ENCODE data around the gene OCSTAMP.

Gene OCSTAMP

DNA sequence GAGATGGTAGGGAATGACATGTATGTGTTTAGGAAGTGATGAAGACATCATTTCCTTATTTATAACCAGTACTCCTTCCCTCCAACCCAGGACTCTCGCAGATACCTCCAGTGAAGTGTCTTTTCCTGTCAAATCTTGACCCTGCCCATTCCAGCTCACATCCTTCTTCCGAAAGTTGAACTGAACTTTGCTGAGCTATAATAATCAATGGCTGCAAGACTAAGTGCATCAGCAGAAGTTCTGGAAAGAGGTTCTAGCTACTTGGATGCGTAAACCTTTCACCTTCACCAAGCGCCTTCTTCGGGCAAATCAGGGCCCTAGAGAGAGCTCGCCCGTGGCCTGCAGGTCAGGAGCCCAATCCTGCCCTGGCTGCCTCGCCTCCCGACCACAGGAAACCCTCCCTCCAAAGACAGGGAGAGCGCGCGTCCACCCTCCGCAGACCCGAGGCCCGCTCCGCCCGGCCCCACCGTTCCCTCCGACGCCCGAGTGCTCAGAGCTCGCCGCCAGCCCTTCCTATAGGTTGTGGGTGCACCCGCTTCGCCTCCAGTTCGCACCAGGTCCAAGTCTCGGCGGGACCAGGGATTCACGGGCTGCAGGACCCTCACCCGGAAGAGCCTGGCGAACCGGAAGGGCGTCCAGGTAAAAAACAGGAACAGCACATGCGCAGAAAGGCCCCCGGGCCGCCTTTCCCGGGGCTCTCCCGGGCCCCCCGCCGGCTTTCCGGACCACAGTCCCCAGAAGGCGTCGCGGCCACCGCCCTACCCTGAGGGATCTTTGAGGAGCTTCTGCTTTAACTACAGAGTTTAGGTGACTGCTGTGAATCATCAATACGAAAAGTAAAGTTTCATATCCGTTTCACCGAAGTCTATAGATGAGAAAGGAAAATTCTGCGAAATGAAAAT is 37.3 kb downstream of the OCSTAMP start, which contains the start of gene ZNF334:
TSS of gene ZNF334 (minus strand) at position 617 of the 902 bp plus-strand sequence. CDS start 1,457 bp downstream, outside the sequence.
- DNase-seq (ENCODE audit: extremely low read depth, low read depth), result no peak
- TF ChIP-seq, protein P1, sequence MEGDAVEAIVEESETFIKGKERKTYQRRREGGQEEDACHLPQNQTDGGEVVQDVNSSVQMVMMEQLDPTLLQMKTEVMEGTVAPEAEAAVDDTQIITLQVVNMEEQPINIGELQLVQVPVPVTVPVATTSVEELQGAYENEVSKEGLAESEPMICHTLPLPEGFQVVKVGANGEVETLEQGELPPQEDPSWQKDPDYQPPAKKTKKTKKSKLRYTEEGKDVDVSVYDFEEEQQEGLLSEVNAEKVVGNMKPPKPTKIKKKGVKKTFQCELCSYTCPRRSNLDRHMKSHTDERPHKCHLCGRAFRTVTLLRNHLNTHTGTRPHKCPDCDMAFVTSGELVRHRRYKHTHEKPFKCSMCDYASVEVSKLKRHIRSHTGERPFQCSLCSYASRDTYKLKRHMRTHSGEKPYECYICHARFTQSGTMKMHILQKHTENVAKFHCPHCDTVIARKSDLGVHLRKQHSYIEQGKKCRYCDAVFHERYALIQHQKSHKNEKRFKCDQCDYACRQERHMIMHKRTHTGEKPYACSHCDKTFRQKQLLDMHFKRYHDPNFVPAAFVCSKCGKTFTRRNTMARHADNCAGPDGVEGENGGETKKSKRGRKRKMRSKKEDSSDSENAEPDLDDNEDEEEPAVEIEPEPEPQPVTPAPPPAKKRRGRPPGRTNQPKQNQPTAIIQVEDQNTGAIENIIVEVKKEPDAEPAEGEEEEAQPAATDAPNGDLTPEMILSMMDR (IDR thresholded peaks at IDR 0.05; ENCODE audit: low read depth, low read length), result no peak

DNA sequence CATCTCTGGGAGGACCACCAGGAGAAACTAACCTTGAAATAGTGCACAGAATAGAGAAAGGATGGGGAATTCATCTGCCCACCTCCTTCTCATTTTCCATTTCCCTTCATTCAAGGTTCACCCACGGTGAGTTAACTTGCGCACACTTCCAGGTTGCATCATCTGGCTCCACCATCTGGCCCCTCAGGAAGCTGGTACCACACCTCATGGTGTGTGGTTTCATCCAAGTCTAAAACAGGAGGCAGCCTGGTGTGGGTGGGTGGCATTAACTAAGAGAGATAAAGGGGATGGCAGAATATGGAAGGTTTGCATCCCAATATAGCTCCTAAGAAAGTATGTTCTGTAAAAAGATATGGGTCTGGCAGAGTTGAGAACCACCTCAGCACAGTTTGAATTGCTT is 40.9 kb downstream of the OCSTAMP start:
- TF ChIP-seq, protein P1 (IDR thresholded peaks at IDR 0.05; ENCODE audit: low read depth, low read length), result no peak
- no peak for DNase-seq (ENCODE audit: extremely low read depth, low read depth)

- DNase-seq (ENCODE audit: extremely low read depth, low read depth), result no peak
- TF ChIP-seq, protein P1 (IDR thresholded peaks at IDR 0.05; ENCODE audit: low read depth, low read length), result no peak
Measured at GRCh38 chr20:46507760-46508407, 42.6 kb downstream of the OCSTAMP start.

GRCh38 chr20:46505506-46505905 is 44.9 kb downstream of the OCSTAMP start:
- DNase-seq (ENCODE audit: extremely low read depth, low read depth), result no peak
- TF ChIP-seq, protein P1 (IDR thresholded peaks at IDR 0.05; ENCODE audit: low read depth, low read length), result no peak

GRCh38 chr20:46501961-46502360 is 48.5 kb downstream of the OCSTAMP start:
- TF ChIP-seq, protein P1 (IDR thresholded peaks at IDR 0.05; ENCODE audit: low read depth, low read length), result no peak
- DNase-seq (ENCODE audit: extremely low read depth, low read depth), result no peak

GRCh38 chr20:46501337-46501942 is 49.0 kb downstream of the OCSTAMP start:
- TF ChIP-seq, protein P1 (IDR thresholded peaks at IDR 0.05; ENCODE audit: low read depth, low read length), result no peak

More at GRCh38 chr20:46501337-46501942, 49.0 kb downstream of the OCSTAMP start:
- no peak for DNase-seq (ENCODE audit: extremely low read depth, low read depth)

Measured in AG09319 (cell line).